ENCODE measurements around the gene PDE7B.

PDE7B gene

GRCh38 chr6:136083540-136083939 is 232.0 kb downstream of the PDE7B start:
- no peak overlapping the region for H3K9ac ChIP-seq (ENCODE audit: low read length)

GRCh38 chr6:136084403-136084802 is 232.9 kb downstream of the PDE7B start:
- no peak overlapping the region for H3K4me3 ChIP-seq (ENCODE audit: low read depth in 1 of 2, low read length in 2 of 2)
- H3K27ac ChIP-seq (ENCODE audit: low read depth, low read length), result no peak overlapping the region
- no peak overlapping the region for H3K9ac ChIP-seq (ENCODE audit: low read length)
- no peaks in the 10 kb centered on the region for H3K9me3 ChIP-seq (ENCODE audit: low read length)
- no peaks in the 10 kb centered on the region for H3K36me3 ChIP-seq (ENCODE audit: insufficient read depth, low read length)
- no peaks in the 10 kb centered on the region for H3K4me1 ChIP-seq (ENCODE audit: insufficient read depth, low read length)
- no peaks in the 10 kb centered on the region for H3K27me3 ChIP-seq (ENCODE audit: control insufficient read depth in 1 of 2, insufficient read depth in 2 of 2, low read length in 2 of 2)

More at GRCh38 chr6:136083540-136083939, 232.0 kb downstream of the PDE7B start:
- no peaks in the 10 kb centered on the region for H3K4me1 ChIP-seq (ENCODE audit: insufficient read depth, low read length)
- no peaks in the 10 kb centered on the region for H3K36me3 ChIP-seq (ENCODE audit: insufficient read depth, low read length)
- no peaks in the 10 kb centered on the region for H3K27me3 ChIP-seq (ENCODE audit: control insufficient read depth in 1 of 2, insufficient read depth in 2 of 2, low read length in 2 of 2)
- no peak overlapping the region for H3K27ac ChIP-seq (ENCODE audit: low read depth, low read length)
- no peak overlapping the region for H3K4me3 ChIP-seq (ENCODE audit: low read depth in 1 of 2, low read length in 2 of 2)
- H3K9me3 ChIP-seq (ENCODE audit: low read length), result no peaks in the 10 kb centered on the region

- H3K27ac ChIP-seq (ENCODE audit: low read depth, low read length), result no peak overlapping the region
- no peaks in the 10 kb centered on the region for H3K4me1 ChIP-seq (ENCODE audit: insufficient read depth, low read length)
- no peak overlapping the region for H3K9ac ChIP-seq (ENCODE audit: low read length)
- no peaks in the 10 kb centered on the region for H3K9me3 ChIP-seq (ENCODE audit: low read length)
- H3K4me3 ChIP-seq (ENCODE audit: low read depth in 1 of 2, low read length in 2 of 2), result no peak overlapping the region
- H3K36me3 ChIP-seq (ENCODE audit: insufficient read depth, low read length), result no peaks in the 10 kb centered on the region
- no peaks in the 10 kb centered on the region for H3K27me3 ChIP-seq (ENCODE audit: control insufficient read depth in 1 of 2, insufficient read depth in 2 of 2, low read length in 2 of 2)
These were observed 234.0 kb downstream of the PDE7B start for GRCh38 chr6:136085370-136086115.

- H3K9me3 ChIP-seq (ENCODE audit: low read length), result no peaks in the 10 kb centered on the region
- no peaks in the 10 kb centered on the region for H3K36me3 ChIP-seq (ENCODE audit: insufficient read depth, low read length)
- H3K4me1 ChIP-seq (ENCODE audit: insufficient read depth, low read length), result no peaks in the 10 kb centered on the region
- no peak overlapping the region for H3K4me3 ChIP-seq (ENCODE audit: low read depth in 1 of 2, low read length in 2 of 2)
- H3K9ac ChIP-seq (ENCODE audit: low read length), result no peak overlapping the region
- no peaks in the 10 kb centered on the region for H3K27me3 ChIP-seq (ENCODE audit: control insufficient read depth in 1 of 2, insufficient read depth in 2 of 2, low read length in 2 of 2)
- H3K27ac ChIP-seq (ENCODE audit: low read depth, low read length), result peak overlapping the region; percentile 9
These were observed 235.2 kb downstream of the PDE7B start for GRCh38 chr6:136086686-136087085.

GRCh38 chr6:136087986-136088385 is 236.5 kb downstream of the PDE7B start:
- H3K4me3 ChIP-seq (ENCODE audit: low read depth in 1 of 2, low read length in 2 of 2), result no peak overlapping the region
- no peaks in the 10 kb centered on the region for H3K27me3 ChIP-seq (ENCODE audit: control insufficient read depth in 1 of 2, insufficient read depth in 2 of 2, low read length in 2 of 2)
- H3K9me3 ChIP-seq (ENCODE audit: low read length), result no peaks in the 10 kb centered on the region
- H3K9ac ChIP-seq (ENCODE audit: low read length), result no peak overlapping the region
- H3K27ac ChIP-seq (ENCODE audit: low read depth, low read length), result no peak overlapping the region
- H3K36me3 ChIP-seq (ENCODE audit: insufficient read depth, low read length), result no peaks in the 10 kb centered on the region
- H3K4me1 ChIP-seq (ENCODE audit: insufficient read depth, low read length), result no peaks in the 10 kb centered on the region

- no peak overlapping the region for H3K4me3 ChIP-seq (ENCODE audit: low read depth in 1 of 2, low read length in 2 of 2)
- no peaks in the 10 kb centered on the region for H3K9me3 ChIP-seq (ENCODE audit: low read length)
- H3K36me3 ChIP-seq (ENCODE audit: insufficient read depth, low read length), result no peaks in the 10 kb centered on the region
- no peak overlapping the region for H3K9ac ChIP-seq (ENCODE audit: low read length)
- no peaks in the 10 kb centered on the region for H3K27me3 ChIP-seq (ENCODE audit: control insufficient read depth in 1 of 2, insufficient read depth in 2 of 2, low read length in 2 of 2)
- H3K4me1 ChIP-seq (ENCODE audit: insufficient read depth, low read length), result no peaks in the 10 kb centered on the region
- no peak overlapping the region for H3K27ac ChIP-seq (ENCODE audit: low read depth, low read length)
These were observed 237.2 kb downstream of the PDE7B start for GRCh38 chr6:136088693-136089092.

- H3K4me1 ChIP-seq (ENCODE audit: insufficient read depth, low read length), result no peaks in the 10 kb centered on the region
- no peaks in the 10 kb centered on the region for H3K9me3 ChIP-seq (ENCODE audit: low read length)
- H3K36me3 ChIP-seq (ENCODE audit: insufficient read depth, low read length), result no peaks in the 10 kb centered on the region
- no peaks in the 10 kb centered on the region for H3K27me3 ChIP-seq (ENCODE audit: control insufficient read depth in 1 of 2, insufficient read depth in 2 of 2, low read length in 2 of 2)
- H3K9ac ChIP-seq (ENCODE audit: low read length), result no peak overlapping the region
- no peak overlapping the region for H3K4me3 ChIP-seq (ENCODE audit: low read depth in 1 of 2, low read length in 2 of 2)
- no peak overlapping the region for H3K27ac ChIP-seq (ENCODE audit: low read depth, low read length)
These were observed 238.4 kb downstream of the PDE7B start for GRCh38 chr6:136089876-136090275.

- Histone ChIP-seq H3K36me3 (ENCODE audit: insufficient read depth, low read length) (no peaks in the 10 kb centered on the region), H3K4me3 (ENCODE audit: low read depth in 1 of 2, low read length in 2 of 2) (no peak overlapping the region), H3K4me1 (ENCODE audit: insufficient read depth, low read length) (no peaks in the 10 kb centered on the region), H3K9me3 (ENCODE audit: low read length) (no peaks in the 10 kb centered on the region), H3K9ac (ENCODE audit: low read length) (no peak overlapping the region), H3K27ac (ENCODE audit: low read depth, low read length) (no peak overlapping the region), H3K27me3 (ENCODE audit: control insufficient read depth in 1 of 2, insufficient read depth in 2 of 2, low read length in 2 of 2) (no peaks in the 10 kb centered on the region)
These were observed 239.4 kb downstream of the PDE7B start for GRCh38 chr6:136090929-136091328.

- Histone ChIP-seq H3K4me1 (ENCODE audit: insufficient read depth, low read length) (no peaks in the 10 kb centered on the region), H3K4me3 (ENCODE audit: low read depth in 1 of 2, low read length in 2 of 2) (no peak overlapping the region), H3K27ac (ENCODE audit: low read depth, low read length) (no peak overlapping the region), H3K9ac (ENCODE audit: low read length) (no peak overlapping the region), H3K27me3 (ENCODE audit: control insufficient read depth in 1 of 2, insufficient read depth in 2 of 2, low read length in 2 of 2) (no peaks in the 10 kb centered on the region), H3K9me3 (ENCODE audit: low read length) (no peaks in the 10 kb centered on the region), H3K36me3 (ENCODE audit: insufficient read depth, low read length) (no peaks in the 10 kb centered on the region)
These were observed 241.4 kb downstream of the PDE7B start for GRCh38 chr6:136092897-136093296.

GRCh38 chr6:136093835-136094234 is 242.3 kb downstream of the PDE7B start:
- Histone ChIP-seq H3K27ac (ENCODE audit: low read depth, low read length) (no peak overlapping the region), H3K9me3 (ENCODE audit: low read length) (no peaks in the 10 kb centered on the region), H3K27me3 (ENCODE audit: control insufficient read depth in 1 of 2, insufficient read depth in 2 of 2, low read length in 2 of 2) (no peaks in the 10 kb centered on the region), H3K4me3 (ENCODE audit: low read depth in 1 of 2, low read length in 2 of 2) (no peak overlapping the region), H3K4me1 (ENCODE audit: insufficient read depth, low read length) (no peaks in the 10 kb centered on the region), H3K36me3 (ENCODE audit: insufficient read depth, low read length) (no peaks in the 10 kb centered on the region), H3K9ac (ENCODE audit: low read length) (no peak overlapping the region)

- Histone ChIP-seq H3K27me3 (ENCODE audit: control insufficient read depth in 1 of 2, insufficient read depth in 2 of 2, low read length in 2 of 2) (no peaks in the 10 kb centered on the region), H3K9me3 (ENCODE audit: low read length) (no peaks in the 10 kb centered on the region), H3K36me3 (ENCODE audit: insufficient read depth, low read length) (no peaks in the 10 kb centered on the region), H3K4me1 (ENCODE audit: insufficient read depth, low read length) (no peaks in the 10 kb centered on the region), H3K9ac (ENCODE audit: low read length) (no peak overlapping the region), H3K27ac (ENCODE audit: low read depth, low read length) (no peak overlapping the region), H3K4me3 (ENCODE audit: low read depth in 1 of 2, low read length in 2 of 2) (no peak overlapping the region)
These were observed 243.3 kb downstream of the PDE7B start for GRCh38 chr6:136094812-136095211.

- H3K36me3 ChIP-seq (ENCODE audit: insufficient read depth, low read length), result no peaks in the 10 kb centered on the region
- no peaks in the 10 kb centered on the region for H3K4me1 ChIP-seq (ENCODE audit: insufficient read depth, low read length)
- H3K27ac ChIP-seq (ENCODE audit: low read depth, low read length), result no peak overlapping the region
- no peaks in the 10 kb centered on the region for H3K27me3 ChIP-seq (ENCODE audit: control insufficient read depth in 1 of 2, insufficient read depth in 2 of 2, low read length in 2 of 2)
- H3K9ac ChIP-seq (ENCODE audit: low read length), result no peak overlapping the region
- no peaks in the 10 kb centered on the region for H3K9me3 ChIP-seq (ENCODE audit: low read length)
- H3K4me3 ChIP-seq (ENCODE audit: low read depth in 1 of 2, low read length in 2 of 2), result no peak overlapping the region
These were observed 244.5 kb downstream of the PDE7B start for GRCh38 chr6:136095986-136096385.
